Mucosa of descending colon (tissue), 3 donors: ENCODE results near the gene UPK1A. TPM values are rescaled to one million over a fixed set of nuclear protein-coding genes. Genes with fewer than 3 reads are reported as not detected.
"Not testable (repeated sequence)": the region's sequence is repeated elsewhere in the genome, so short reads cannot be mapped to it uniquely, and the experiment has no call there.

Experiments used
- ATAC-seq: fragments of 200-7000 bp; cut with Tn5 transposase; one replicate; pipeline ENCODE4 v1.9.1; 2020; ENCODE audit warnings: mild to moderate bottlenecking, moderate library complexity
- DNase-seq, 3 donors: peaks; one replicate each; pipeline ENCODE4 v3.0.0-alpha.2; 2020
- H3K36me3 ChIP-seq: fragments of 200-600 bp; one replicate; pipeline ENCODE4 v1.8.0; 2021; ENCODE audit warnings: low read depth, mild to moderate bottlenecking
- H3K4me1 ChIP-seq: fragments of 200-600 bp; one replicate; pipeline ENCODE4 v1.8.0; 2021; ENCODE audit warnings: low read depth, mild to moderate bottlenecking
- H3K4me3 ChIP-seq: fragments of 200-600 bp; one replicate; pipeline ENCODE4 v1.8.0; 2021; ENCODE audit warnings: mild to moderate bottlenecking
- H3K9me3 ChIP-seq: fragments of 200-600 bp; one replicate; pipeline ENCODE4 v1.8.0; 2021; ENCODE audit warnings: mild to moderate bottlenecking
- intact Hi-C, 2 donors: fragments of 100-400 bp; cut with DNase I in 1 of 2; cut with micrococcal nuclease in 1 of 2; formaldehyde crosslinking; loops; one replicate each; pipeline versions ENCODE4 v1.11.0 to v1.11.1; 2022; cut with DNase I, micrococcal nuclease
- total RNA-seq, 3 donors: library from RNA; stranded (reverse); fragmentation: NEBNext Ultra II Directional in 2 of 3; extraction: Animal tissue kit (Norgen Biotek cat#: 25700) in 2 of 3; gene quantifications; one replicate each; pipeline versions ENCODE4 v1.2.1 to v1.2.4, GENCODE V29; 2021 to 2023
- TF ChIP-seq, protein P1 (sequence below): fragments of 200-600 bp; IDR thresholded peaks from one replicate; pipeline ENCODE4 v1.8.0; 2022; ENCODE audit warnings: antibody characterized with exemption, mild to moderate bottlenecking
- donor health status: DM: no; HTN: no; CAD: no; lungs with moderate emphysema.
- donor health status: DM: no; HTN: no; CAD: no.
- donor health status: DM: no; HTN: yes; CAD: no.

UPK1A gene
- total RNA-seq, 3 donors from 2014 or later = not detected

DNA sequence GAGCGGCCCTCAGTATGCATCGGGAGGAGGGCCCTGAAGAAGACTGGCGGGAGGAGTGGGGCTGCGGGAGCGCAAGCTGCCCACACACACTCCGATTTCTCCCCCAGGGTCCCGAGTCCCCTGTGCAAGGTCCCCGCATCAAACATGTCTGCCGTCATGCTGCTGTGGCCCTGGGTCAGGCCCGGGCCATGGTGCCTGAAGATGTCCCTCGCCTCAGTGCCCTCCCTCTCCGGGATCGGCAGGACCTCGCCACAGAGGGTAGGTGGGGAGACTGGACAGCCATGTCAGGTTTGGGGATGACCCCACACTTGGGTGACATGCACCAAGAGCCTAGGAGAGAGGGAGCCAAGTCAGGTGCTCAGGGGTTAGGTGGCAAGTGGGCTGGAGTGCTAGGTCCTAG is 56.1 kb downstream of the UPK1A start:
- H3K36me3 ChIP-seq = peaks cover 27% of the 10 kb centered on the region
- intact Hi-C loops = no loop called here
- H3K4me3 ChIP-seq = no peak overlapping the region
- H3K9me3 ChIP-seq = no peaks in the 10 kb centered on the region
- TF ChIP-seq, protein P1, sequence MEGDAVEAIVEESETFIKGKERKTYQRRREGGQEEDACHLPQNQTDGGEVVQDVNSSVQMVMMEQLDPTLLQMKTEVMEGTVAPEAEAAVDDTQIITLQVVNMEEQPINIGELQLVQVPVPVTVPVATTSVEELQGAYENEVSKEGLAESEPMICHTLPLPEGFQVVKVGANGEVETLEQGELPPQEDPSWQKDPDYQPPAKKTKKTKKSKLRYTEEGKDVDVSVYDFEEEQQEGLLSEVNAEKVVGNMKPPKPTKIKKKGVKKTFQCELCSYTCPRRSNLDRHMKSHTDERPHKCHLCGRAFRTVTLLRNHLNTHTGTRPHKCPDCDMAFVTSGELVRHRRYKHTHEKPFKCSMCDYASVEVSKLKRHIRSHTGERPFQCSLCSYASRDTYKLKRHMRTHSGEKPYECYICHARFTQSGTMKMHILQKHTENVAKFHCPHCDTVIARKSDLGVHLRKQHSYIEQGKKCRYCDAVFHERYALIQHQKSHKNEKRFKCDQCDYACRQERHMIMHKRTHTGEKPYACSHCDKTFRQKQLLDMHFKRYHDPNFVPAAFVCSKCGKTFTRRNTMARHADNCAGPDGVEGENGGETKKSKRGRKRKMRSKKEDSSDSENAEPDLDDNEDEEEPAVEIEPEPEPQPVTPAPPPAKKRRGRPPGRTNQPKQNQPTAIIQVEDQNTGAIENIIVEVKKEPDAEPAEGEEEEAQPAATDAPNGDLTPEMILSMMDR = no peak
- H3K4me1 ChIP-seq = peaks cover 10% of the 10 kb centered on the region
- DNase-seq (no peak), ATAC-seq (no peak)

DNA sequence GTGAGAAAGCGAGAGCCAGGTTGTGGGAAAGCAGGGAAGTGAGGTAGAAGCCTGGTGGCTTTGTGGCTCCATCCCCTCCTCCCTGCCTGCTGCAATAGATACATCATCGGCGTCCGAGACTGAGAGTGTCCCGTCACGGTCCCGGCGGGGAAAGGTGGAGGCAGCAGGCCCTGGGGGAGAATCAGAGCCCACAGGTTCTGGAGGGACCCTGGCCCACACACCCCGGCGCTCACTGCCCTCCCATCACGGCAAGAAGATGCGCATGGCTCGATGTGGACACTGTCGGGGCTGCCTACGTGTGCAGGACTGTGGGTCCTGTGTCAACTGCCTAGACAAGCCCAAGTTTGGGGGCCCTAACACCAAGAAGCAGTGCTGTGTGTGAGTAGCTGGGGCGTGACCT is 56.6 kb downstream of the UPK1A start:
- Histone ChIP-seq H3K9me3 (no peaks in the 10 kb centered on the region), H3K4me1 (peaks cover 10% of the 10 kb centered on the region), H3K36me3 (peaks cover 31% of the 10 kb centered on the region), H3K4me3 (no peak overlapping the region)
- intact Hi-C loops = no loop called here
- ATAC-seq (no peak), DNase-seq (no peak)
- TF ChIP-seq, protein P1 = no peak

- DNase-seq (no peak), ATAC-seq (no peak)
- TF ChIP-seq, protein P1 = no peak
- Histone ChIP-seq H3K4me1 (peaks cover 9% of the 10 kb centered on the region), H3K4me3 (no peak overlapping the region), H3K9me3 (no peaks in the 10 kb centered on the region), H3K36me3 (peaks cover 35% of the 10 kb centered on the region)
- intact Hi-C loops = no loop called here
Observed at GRCh38 chr19:35723671-35724070, 57.4 kb downstream of the UPK1A start.

DNA sequence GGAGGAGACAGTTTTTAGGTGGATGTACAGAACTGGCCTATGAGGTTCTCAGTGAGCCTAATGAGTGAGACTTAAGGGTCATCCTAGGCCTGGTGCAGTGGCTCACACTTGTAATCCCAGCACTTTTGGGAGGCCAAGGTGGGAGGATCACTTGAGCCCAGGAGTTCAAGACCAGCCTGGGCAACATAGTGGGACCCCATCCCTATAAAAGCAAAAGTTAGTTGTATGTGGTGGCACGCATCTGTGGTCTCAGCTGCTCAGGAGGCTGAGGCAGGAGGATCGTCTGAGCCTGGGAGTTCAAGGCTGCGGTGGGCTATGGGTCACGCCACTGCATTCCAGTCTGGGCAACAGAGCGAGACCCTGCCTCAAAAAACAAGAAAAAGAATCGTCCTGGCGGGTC is 57.8 kb downstream of the UPK1A start:
- H3K4me1 ChIP-seq, H3K9me3 ChIP-seq, intact Hi-C loops, ATAC-seq, DNase-seq, H3K4me3 ChIP-seq: not testable (repeated sequence)
- H3K36me3 ChIP-seq = peaks cover 39% of the 10 kb centered on the region

- ATAC-seq = no peak
- Histone ChIP-seq H3K4me3 (no peak overlapping the region), H3K9me3 (no peaks in the 10 kb centered on the region), H3K36me3 (peaks cover 41% of the 10 kb centered on the region), H3K4me1 (no peaks in the 10 kb centered on the region)
- intact Hi-C loops = no loop called here
- DNase-seq = no peak
- TF ChIP-seq, protein P1 = no peak
Observed at GRCh38 chr19:35724560-35724959, 58.2 kb downstream of the UPK1A start.

GRCh38 chr19:35725216-35725861 is 59.0 kb downstream of the UPK1A start:
- intact Hi-C loops = no loop called here
- DNase-seq (no peak), ATAC-seq (no peak)
- peaks cover 46% of the 10 kb centered on the region for H3K36me3 ChIP-seq
- no peak overlapping the region for H3K4me3 ChIP-seq
- H3K9me3 ChIP-seq = no peaks in the 10 kb centered on the region
- H3K4me1 ChIP-seq = no peaks in the 10 kb centered on the region
- TF ChIP-seq, protein P1 = no peak
